ENCODE data around the gene IRF2.

The IRF2 gene

DNA sequence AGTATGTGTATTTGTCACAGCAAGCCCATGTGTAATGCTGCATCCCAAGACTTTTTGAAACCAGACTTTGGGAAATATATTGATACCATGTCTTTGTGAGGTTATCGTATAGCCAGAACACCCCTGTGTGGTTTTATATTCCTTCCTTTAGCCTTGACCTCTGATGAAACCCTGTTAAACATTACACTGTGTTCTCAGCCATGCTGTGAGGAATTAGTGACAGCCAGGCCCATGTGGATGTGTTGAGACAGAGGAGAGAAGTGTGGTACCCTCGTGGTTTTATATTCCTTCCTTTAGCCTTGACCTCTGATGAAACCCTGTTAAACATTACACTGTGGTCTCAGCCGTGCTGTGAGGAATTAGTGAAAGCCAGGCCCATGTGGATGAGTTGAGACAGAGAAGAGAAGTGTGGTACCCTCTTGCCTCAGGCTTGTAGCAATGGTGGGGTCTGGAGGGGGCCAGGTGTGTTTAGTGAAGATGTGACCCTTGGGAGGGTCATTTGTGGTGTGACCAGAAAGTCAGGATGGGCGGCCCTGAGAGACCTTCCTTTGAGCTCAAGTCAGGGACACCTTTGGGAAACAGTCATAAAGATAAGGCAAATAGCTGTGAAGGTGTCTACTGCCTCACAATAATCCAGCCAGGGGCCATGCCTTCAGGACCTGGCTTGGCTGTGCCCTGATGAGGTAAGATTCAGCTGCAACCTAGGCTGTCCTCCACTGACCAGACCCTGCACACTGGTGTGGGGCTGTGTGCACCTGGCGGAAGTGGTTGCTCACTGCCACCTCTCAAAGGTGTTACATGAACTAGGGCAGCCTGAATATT is 110.0 kb downstream of the IRF2 start:
- DNase-seq (ENCODE audit: insufficient read length, low spot score) = no peak
- TF ChIP-seq CTCF (IDR thresholded peaks at IDR 0.05; ENCODE audit: insufficient read depth, missing control alignments) = no peak
- FAIRE-seq = no peak

DNA sequence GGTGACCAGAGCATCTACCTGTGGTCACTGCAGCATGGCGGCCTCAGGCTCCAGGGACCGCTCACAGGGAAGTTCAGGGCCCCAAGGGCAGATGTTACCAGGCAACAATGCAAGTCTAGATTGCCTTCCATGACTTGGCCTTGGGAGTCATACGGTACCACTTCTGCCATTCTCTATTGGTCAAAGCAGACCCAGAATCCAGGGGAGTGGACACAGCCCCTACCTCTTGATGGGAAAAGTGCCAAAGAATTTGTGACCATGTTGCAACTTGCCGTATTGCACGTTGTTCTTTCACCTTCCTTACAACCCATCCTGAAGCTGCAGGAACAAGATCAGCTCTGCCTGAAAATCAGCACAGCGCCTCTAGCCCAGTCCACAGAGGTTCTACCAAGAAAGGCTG is 111.1 kb downstream of the IRF2 start:
- FAIRE-seq (no peak), DNase-seq (ENCODE audit: insufficient read length, low spot score) (no peak)
- TF ChIP-seq CTCF (IDR thresholded peaks at IDR 0.05; ENCODE audit: insufficient read depth, missing control alignments) = no peak

- DNase-seq (ENCODE audit: insufficient read length, low spot score) (no peak), FAIRE-seq (no peak)
- no peak for TF ChIP-seq CTCF (IDR thresholded peaks at IDR 0.05; ENCODE audit: insufficient read depth, missing control alignments)
Observed at GRCh38 chr4:184362396-184362795, 112.0 kb downstream of the IRF2 start.

DNA sequence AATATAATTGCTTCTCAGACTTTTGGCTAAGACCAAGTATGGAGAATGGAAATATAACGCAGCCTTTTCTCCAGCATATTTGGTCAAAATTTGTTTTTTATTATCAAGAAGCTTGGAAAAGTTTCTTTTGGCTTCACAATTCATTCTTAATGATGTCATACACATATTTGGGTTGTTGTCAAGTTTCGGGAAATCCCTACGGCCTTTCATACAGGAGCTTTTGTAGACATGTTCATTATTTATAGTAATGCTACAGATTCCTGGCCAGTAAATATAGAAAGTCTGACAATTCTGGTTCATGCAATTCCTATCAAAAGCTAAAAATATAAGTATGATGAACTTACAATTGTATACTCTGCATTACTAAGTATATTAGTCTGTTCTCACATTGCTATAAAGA is 112.9 kb downstream of the IRF2 start:
- DNase-seq (ENCODE audit: insufficient read length, low spot score) = no peak
- no peak for TF ChIP-seq CTCF (IDR thresholded peaks at IDR 0.05; ENCODE audit: insufficient read depth, missing control alignments)
- FAIRE-seq = no peak

GRCh38 chr4:184359888-184360287 is 114.5 kb downstream of the IRF2 start:
- no peak for FAIRE-seq

GRCh38 chr4:184358521-184359232 is 115.7 kb downstream of the IRF2 start:
- TF ChIP-seq CTCF (IDR thresholded peaks at IDR 0.05; ENCODE audit: insufficient read depth, missing control alignments) = no peak
- no peak for DNase-seq (ENCODE audit: insufficient read length, low spot score)
- no peak for FAIRE-seq

More at GRCh38 chr4:184359888-184360287, 114.5 kb downstream of the IRF2 start:
- TF ChIP-seq CTCF (IDR thresholded peaks at IDR 0.05; ENCODE audit: insufficient read depth, missing control alignments) = no peak
- no peak for DNase-seq (ENCODE audit: insufficient read length, low spot score)

- DNase-seq (ENCODE audit: insufficient read length, low spot score) (no peak), FAIRE-seq (no peak)
Observed at GRCh38 chr4:184357772-184358171, 116.6 kb downstream of the IRF2 start.

More at GRCh38 chr4:184357772-184358171, 116.6 kb downstream of the IRF2 start:
- no peak for TF ChIP-seq CTCF (IDR thresholded peaks at IDR 0.05; ENCODE audit: insufficient read depth, missing control alignments)
